Activated naive CD8-positive, alpha-beta T cell treated with anti-CD3 and anti-CD28 coated beads for 36 hours (primary cell): ENCODE measurements around the gene SGCA. TPM values are rescaled to one million over a fixed set of nuclear protein-coding genes. Genes with fewer than 3 reads are reported as not detected.

Source experiments
- DNase-seq: peaks from one replicate; pipeline ENCODE4 v3.0.0; 2021
- H3K27ac Mint-ChIP-seq: one replicate; pipeline ENCODE4 v1.8.0; 2022; ENCODE audit warnings: mild to moderate bottlenecking, moderate library complexity, mixed read lengths
- H3K27me3 Mint-ChIP-seq: one replicate; pipeline ENCODE4 v1.8.0; 2022; ENCODE audit warnings: mild to moderate bottlenecking, mixed read lengths
- H3K36me3 Mint-ChIP-seq: one replicate; pipeline ENCODE4 v1.8.0; 2021; ENCODE audit warnings: mild to moderate bottlenecking, mixed read lengths
- H3K4me1 Mint-ChIP-seq: one replicate; pipeline ENCODE4 v1.8.0; 2021; ENCODE audit warnings: mixed read lengths
- H3K4me3 Mint-ChIP-seq: one replicate; pipeline ENCODE4 v1.8.0; 2022; ENCODE audit warnings: mild to moderate bottlenecking, moderate library complexity, mixed read lengths
- H3K9me3 Mint-ChIP-seq: one replicate; pipeline ENCODE4 v1.8.0; 2022; ENCODE audit warnings: mixed read lengths
- total RNA-seq, 2 experiments: library from RNA; stranded (reverse); gene quantifications; one replicate each; pipeline ENCODE4 v1.2.3, GENCODE V29; 2021

The SGCA gene
- total RNA-seq, 2 experiments from 2014 or later = 0.38 TPM; not detected in 1

DNA sequence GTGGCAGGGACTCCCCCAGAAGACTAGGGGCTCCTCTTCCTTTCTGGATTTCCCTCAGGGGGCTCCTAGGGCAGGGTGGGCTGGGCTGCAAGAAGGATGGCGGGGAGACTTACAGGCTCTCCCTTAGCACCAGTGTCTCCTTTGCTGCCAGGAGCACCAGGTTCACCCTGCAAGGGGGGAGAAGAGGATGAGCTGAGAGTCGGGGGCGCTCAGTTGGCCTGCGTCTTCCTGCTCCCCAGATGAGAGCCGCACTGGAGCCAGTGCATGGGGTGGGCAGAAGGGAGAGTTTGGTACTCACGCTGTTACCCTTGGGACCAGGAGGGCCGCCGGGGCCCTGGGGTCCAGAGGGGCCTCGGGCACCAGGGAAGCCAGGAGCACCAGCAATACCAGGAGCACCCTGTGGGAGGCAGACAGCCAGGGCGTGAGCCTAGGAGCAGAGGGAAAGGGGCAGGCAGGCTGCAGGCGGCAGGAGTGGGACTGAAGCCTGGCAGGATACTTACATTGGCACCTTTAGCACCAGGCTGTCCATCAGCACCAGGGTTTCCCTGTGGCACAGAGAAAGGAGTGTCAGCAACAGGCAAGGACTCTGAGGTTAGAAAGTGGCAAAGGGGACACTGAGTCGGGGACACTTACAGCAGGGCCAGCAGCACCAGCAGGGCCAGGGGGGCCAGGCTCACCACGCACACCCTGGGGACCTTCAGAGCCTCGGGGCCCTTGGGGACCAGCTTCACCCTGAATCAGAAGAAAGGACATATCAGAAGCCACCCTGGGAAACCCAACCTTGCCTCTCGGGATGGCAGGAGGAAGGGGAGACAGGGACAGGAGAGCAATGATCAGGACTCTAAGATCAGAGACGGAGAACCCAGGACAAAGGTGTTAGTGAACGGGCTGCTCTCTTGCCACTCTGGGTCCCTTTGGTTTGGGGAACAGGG, 29.4 kb downstream of the SGCA start:
- H3K9me3 Mint-ChIP-seq = no peaks in the 10 kb centered on the region
- H3K4me1 Mint-ChIP-seq = peaks cover 13% of the 10 kb centered on the region
- DNase-seq = no peak
- H3K27me3 Mint-ChIP-seq = peaks cover 12% of the 10 kb centered on the region
- no peaks in the 10 kb centered on the region for H3K36me3 Mint-ChIP-seq
- no peak overlapping the region for H3K4me3 Mint-ChIP-seq
- H3K27ac Mint-ChIP-seq = no peak overlapping the region

DNA sequence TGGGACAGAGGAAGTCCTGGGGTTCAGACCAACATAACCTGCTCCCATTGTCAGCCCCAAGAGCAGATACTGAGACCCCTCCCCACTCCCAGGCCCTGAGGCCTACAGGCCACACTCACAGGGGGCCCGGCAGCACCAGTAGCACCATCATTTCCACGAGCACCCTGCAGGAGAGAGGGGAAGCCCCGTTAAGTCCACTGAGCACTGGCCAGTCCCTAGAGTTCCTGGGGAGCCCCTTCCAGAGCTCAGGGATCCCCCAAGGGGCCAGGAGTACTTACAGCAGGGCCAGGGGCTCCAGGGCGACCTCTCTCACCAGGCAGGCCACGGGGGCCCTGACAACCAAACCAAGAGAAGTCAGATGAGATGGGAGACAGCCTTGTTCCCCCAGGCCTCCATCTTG, 30.2 kb downstream of the SGCA start:
- Mint-ChIP-seq H3K4me3 (no peak overlapping the region), H3K27me3 (peaks cover 17% of the 10 kb centered on the region), H3K4me1 (peaks cover 20% of the 10 kb centered on the region), H3K27ac (no peak overlapping the region), H3K9me3 (no peaks in the 10 kb centered on the region), H3K36me3 (no peaks in the 10 kb centered on the region)
- DNase-seq = no peak

DNA sequence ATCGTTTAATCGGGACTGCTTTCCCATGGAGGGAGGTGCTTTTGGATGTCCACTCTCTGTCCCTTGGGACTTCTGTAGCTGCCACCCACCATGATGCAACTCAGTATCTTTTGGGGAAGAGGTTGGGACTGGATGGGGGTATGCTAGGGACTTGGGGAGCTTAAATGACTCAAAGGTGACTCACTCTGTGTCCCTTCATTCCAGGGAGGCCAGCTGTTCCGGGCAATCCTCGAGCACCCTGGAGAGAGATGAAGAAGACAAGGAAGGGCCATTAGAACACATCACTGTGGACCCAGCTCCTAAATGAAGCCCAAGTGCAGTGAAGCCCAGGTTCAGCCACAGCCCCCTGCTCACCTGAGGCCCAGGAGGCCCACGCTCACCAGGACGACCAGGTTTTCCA, 31.0 kb downstream of the SGCA start:
- Mint-ChIP-seq H3K4me1 (peaks cover 23% of the 10 kb centered on the region), H3K36me3 (no peaks in the 10 kb centered on the region), H3K27me3 (peaks cover 25% of the 10 kb centered on the region), H3K27ac (no peak overlapping the region), H3K4me3 (no peak overlapping the region), H3K9me3 (no peaks in the 10 kb centered on the region)
- no peak for DNase-seq

DNA sequence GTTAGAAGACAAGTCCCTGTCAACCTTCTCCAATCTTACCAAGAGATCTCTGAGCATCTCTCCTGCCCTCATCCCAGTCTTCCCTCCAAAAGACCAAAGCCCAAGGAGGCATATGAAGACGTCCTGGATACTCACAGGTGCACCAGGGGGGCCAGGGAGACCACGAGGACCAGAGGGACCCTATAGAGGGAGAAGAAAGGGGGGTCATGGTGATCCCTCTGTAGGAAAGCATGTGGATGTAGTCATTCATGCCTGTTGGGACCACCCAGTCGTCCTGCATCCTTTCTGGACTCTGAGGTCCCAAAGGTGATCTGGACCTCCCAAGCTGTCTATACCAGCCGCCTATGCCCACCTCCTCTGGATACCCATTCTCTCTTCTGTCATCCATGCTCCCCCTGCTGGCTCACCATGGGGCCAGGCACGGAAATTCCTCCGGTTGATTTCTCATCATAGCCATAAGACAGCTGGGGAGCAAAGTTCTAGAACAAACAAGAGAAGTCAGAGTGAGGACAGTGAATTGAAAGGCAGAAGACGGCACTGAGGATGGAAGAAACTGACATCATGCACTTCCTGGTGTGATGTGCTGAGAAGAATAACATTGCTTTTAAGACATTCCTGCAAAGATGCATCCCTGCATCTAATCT, 32.3 kb downstream of the SGCA start:
- no peak overlapping the region for H3K27ac Mint-ChIP-seq
- H3K36me3 Mint-ChIP-seq = no peaks in the 10 kb centered on the region
- H3K9me3 Mint-ChIP-seq = no peaks in the 10 kb centered on the region
- peak; percentile 60 for DNase-seq
- peaks cover 38% of the 10 kb centered on the region for H3K27me3 Mint-ChIP-seq
- H3K4me1 Mint-ChIP-seq = peaks cover 20% of the 10 kb centered on the region
- no peak overlapping the region for H3K4me3 Mint-ChIP-seq

DNA sequence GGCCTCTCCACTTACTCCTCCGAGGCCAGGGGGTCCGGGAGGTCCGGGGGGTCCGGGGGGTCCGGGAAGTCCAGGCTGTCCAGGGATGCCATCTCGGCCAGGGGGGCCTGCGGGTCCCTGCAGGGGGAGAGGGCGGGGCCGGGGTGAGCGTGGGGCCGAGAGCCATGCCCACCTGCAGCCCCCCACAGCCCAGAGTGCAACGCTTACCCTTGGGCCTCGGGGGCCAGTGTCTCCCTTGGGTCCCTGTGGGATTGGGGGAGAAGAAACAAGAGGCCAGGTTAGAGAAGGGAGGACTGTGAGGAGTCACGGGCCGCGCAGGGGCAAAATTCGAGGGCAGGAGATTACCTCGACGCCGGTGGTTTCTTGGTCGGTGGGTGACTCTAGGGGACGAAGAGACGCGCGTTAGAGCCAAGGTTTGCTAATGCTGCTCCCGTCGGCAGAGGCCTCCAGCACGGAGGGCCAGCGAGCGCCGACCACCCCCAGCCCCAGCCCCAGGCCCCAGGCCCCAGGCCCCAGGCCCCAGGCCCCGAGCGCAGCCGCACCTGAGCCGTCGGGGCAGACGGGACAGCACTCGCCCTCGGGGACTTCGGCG, 33.5 kb downstream of the SGCA start:
- DNase-seq = no peak
- H3K27ac Mint-ChIP-seq = no peak overlapping the region
- no peak overlapping the region for H3K4me3 Mint-ChIP-seq
- peaks cover 19% of the 10 kb centered on the region for H3K4me1 Mint-ChIP-seq
- H3K36me3 Mint-ChIP-seq = no peaks in the 10 kb centered on the region
- H3K9me3 Mint-ChIP-seq = no peaks in the 10 kb centered on the region
- peaks cover 45% of the 10 kb centered on the region for H3K27me3 Mint-ChIP-seq

DNA sequence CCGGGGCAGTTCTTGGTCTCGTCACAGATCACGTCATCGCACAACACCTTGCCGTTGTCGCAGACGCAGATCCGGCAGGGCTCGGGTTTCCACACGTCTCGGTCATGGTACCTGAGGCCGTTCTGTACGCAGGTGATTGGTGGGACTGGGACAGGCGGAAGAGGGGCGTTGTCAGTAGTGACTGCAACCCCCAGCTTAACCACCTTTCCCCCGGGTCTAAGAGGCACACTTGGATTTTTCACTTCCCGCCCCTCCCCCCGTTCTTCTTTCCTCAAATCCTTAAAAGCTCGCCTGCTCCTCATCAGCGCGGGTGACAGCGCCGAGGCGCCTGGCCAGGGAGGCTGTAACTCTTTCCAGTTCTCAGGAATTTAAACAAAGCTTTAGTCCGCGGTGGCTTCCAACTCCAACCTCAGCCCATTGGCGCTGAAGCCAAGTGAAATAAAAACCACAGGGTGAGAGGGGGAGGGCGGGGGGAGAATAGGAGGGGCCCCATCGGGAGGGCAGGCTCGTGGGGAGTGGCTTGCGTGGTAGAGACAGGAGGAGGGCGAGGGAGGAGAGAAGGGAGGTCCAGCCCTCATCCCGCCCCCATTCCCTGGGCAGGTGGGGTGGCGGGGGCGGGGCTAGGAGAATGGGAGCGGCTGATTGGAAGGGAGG, 34.1 kb downstream of the SGCA start:
- no peak overlapping the region for H3K27ac Mint-ChIP-seq
- peaks cover 51% of the 10 kb centered on the region for H3K27me3 Mint-ChIP-seq
- peak; percentile 75 for DNase-seq
- H3K36me3 Mint-ChIP-seq = no peaks in the 10 kb centered on the region
- peaks cover 19% of the 10 kb centered on the region for H3K4me1 Mint-ChIP-seq
- H3K9me3 Mint-ChIP-seq = no peaks in the 10 kb centered on the region
- peak overlapping the region; percentile 76 for H3K4me3 Mint-ChIP-seq

DNA sequence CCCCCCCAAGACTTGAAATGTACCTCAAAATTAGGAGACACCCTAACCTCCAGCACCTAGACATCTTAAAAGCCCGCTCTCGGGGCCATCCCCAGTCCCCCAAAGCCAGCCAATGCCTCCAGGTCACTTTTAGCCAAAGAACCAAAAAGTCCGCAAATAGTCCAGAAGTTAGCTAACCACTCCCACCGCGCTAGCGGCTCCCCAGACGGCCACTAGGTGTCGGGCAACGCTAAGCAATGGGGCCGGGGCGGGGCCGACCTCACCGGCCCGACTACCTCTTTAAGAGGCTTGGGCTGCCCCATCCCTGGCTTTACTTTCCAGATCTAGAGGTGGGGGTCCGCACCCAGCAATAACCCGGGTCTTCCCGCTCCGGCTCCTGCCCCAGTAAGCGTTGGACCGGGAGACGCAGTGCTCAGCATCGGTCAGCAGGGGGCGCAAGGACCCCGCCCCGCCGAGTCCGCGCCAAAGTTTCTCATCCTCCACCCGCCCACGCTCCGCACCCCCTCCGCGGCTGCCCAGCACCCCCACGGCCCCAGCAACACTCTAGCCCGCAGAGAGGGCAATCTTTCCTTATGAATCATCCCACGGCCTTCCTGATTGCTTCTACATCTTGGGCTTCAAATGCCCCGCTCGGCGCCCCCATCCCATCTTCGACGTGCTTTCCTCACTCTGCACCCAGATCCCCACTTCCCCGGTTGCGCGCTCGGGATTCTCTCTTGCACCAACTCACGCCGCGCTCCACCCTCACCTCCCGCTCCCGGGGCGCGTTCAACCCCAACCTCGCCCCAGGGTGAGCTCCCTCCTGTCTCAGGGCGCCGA, 34.9 kb downstream of the SGCA start:
- H3K4me1 Mint-ChIP-seq = peaks cover 19% of the 10 kb centered on the region

DNA sequence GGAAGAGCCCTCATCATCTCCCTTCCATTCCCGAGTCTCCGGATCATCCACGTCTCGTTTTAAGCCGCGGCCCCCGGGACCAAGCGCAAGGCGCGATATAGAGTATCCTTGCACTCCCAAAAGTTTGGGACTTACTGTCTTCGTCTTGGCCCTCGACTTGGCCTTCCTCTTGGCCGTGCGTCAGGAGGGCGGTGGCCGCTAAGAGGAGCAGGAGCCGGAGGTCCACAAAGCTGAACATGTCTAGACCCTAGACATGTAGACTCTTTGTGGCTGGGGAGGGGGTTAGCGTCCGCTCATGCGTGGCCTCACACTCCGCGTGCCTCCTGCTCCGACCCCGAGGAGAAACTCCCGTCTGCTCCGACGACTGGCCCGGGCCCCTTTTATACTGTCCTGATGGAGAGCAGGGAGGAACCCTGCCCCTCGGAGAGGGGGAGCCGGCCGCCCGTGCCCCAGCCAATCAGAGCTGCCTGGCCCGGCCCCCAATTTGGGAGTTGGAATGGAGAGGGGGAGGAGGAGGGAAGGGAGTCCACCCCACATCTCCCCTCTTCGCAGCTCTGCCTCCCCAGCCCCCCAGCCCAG, 35.6 kb downstream of the SGCA start, which contains the start of gene COL1A1:
COL1A1 (minus strand) TSS at position 356 of the 579 bp plus-strand sequence; CDS start at position 238, 118 bp downstream.
- Mint-ChIP-seq H3K4me3 (peak within 1 kb of the TSS; percentile 76), H3K4me1 (peaks cover 19% of the 10 kb centered on the region), H3K9me3 (no peaks in the 10 kb centered on the region), H3K36me3 (no peaks in the 10 kb centered on the region), H3K27me3 (peaks cover 66% of the 10 kb centered on the region), H3K27ac (no peak within 1 kb of the TSS)
- DNase-seq = no peak

More for the DNA sequence above, 34.9 kb downstream of the SGCA start:
- H3K9me3 Mint-ChIP-seq = no peaks in the 10 kb centered on the region
- H3K27ac Mint-ChIP-seq = no peak overlapping the region
- peak overlapping the region; percentile 76 for H3K4me3 Mint-ChIP-seq
- H3K27me3 Mint-ChIP-seq = peaks cover 59% of the 10 kb centered on the region
- H3K36me3 Mint-ChIP-seq = no peaks in the 10 kb centered on the region
- peak; percentile 83 for DNase-seq

DNA sequence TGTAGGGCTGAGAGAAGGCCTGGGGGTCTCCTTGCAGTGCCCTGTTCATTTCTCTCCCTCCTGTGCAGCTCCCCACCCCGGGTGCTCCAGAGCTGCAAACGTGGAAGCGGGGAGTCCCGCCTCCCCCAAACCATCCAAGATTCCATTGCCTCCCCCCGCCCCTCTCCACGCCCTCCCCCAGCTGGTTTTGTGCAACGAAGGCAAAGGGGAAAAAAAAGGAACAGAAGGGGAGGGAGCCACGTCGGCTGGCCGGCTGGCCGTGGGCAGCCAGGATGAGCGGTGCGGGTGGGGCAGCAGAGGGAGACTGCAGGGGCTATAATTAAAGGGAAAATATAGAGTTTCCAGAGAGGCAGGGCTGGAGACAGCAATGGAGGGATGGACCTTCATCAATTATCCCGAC, 37.3 kb downstream of the SGCA start:
- Mint-ChIP-seq H3K4me3 (no peak overlapping the region), H3K27ac (no peak overlapping the region), H3K36me3 (no peaks in the 10 kb centered on the region), H3K9me3 (no peaks in the 10 kb centered on the region), H3K4me1 (peaks cover 22% of the 10 kb centered on the region), H3K27me3 (peaks cover 80% of the 10 kb centered on the region)
- DNase-seq = no peak

DNA sequence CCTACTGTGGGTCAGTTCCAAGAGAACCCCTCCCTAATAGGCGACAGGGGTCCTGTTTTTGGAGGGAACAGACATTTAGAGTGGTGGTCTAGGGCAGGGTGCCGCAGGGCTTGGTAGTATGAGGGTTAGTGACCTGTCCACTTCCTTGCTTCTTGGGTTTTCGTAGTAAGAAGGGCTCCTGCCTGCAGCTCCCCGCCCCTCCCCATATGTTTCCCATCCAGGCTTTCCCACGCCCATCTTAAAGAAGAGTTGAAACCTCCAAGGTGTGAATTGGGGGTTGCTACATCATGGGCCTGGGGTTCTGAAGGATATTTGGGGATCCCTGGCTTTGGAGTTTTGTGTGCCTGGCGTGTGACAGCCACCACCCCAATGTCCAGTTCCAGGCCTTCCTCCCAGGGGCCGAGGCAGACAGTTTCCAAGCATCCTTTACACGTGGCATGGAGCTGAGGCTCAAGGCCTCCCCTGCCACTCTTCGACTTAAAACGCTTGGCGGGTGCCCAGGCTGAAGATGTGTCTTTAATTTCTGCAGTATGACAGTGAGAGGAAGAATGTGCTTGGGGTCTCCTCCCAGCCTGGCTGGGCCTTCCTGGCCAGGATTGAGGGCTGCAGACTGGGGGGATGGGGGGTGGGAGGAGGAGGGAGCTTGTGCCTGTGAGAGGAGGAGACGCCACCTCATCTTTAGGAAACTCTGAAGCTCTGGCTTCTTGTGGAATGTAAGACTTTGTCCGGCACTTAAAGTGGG, 38.0 kb downstream of the SGCA start:
- Mint-ChIP-seq H3K27ac (no peak overlapping the region), H3K9me3 (no peaks in the 10 kb centered on the region), H3K4me3 (no peak overlapping the region), H3K27me3 (peaks cover 78% of the 10 kb centered on the region), H3K4me1 (peaks cover 16% of the 10 kb centered on the region), H3K36me3 (no peaks in the 10 kb centered on the region)
- DNase-seq = no peak

DNA sequence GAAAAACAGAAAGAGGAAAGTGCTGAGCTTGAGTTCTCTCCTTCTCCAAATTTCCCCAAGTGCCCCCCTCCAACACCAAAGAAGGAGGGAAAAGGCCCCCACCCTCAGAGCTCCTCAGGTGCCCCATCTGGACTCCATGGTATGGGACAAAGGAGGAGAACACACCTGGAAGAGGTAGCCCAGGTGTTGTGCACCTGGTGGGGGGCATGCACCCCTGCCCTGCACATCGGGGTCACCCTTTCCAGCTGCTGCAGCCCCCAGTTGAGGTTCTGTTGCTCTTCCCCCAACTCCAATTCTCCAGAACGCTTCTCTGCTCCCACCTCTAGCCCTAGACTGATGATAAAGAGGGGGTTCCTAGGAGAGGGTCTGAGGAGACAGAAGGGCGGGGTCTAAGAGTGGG, 38.6 kb downstream of the SGCA start:
- DNase-seq = no peak
- no peak overlapping the region for H3K27ac Mint-ChIP-seq
- peaks cover 81% of the 10 kb centered on the region for H3K27me3 Mint-ChIP-seq
- H3K9me3 Mint-ChIP-seq = no peaks in the 10 kb centered on the region
- no peak overlapping the region for H3K4me3 Mint-ChIP-seq
- H3K36me3 Mint-ChIP-seq = no peaks in the 10 kb centered on the region
- peaks cover 16% of the 10 kb centered on the region for H3K4me1 Mint-ChIP-seq

DNA sequence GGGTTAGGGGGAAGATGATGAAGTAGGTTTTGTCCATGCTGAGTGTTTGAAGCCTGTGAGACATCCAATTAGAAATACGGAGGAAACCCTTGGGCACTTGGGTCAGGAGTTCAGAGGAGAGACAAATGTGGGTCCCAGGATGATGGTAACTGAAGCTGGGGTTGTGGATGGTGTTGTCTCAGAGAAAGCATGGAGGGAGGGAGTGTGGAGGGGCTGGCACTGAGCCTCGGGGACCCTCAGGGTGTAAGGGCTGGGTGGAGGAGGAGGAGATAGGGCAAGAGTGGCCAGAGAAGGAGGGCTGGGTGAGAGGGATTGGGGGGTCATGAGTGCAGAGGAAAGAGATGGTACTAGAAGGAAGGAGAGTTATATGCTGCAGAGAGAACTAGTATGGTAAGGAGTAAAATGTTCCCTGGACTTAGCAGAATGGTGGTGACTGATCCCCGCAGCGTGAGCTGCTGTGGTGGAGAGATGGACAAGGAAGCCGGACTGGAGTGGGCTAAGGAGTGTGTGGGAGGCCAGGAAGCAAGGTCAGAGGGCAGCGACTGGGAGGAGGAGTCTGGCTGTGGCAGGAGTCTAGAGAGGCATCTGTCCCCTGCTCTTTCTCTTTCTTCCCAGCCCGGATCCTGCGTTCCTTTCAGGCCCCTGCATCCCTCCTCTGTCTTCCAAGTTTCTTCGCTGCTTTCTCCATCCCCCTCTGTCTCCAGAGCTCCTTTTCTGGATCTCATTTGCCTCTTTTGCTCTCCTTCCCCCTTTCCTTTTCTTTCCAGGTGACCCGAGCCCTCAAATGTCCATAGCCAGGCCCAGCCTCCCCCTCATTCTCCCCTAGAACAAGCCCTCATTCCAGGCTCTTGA, 39.5 kb downstream of the SGCA start:
- no peak overlapping the region for H3K27ac Mint-ChIP-seq
- H3K27me3 Mint-ChIP-seq = peaks cover 81% of the 10 kb centered on the region
- peaks cover 11% of the 10 kb centered on the region for H3K4me1 Mint-ChIP-seq

More for the DNA sequence above, 39.5 kb downstream of the SGCA start:
- Mint-ChIP-seq H3K36me3 (no peaks in the 10 kb centered on the region), H3K4me3 (no peak overlapping the region), H3K9me3 (no peaks in the 10 kb centered on the region)
- no peak for DNase-seq
